Airway epithelial cell (primary cell): ENCODE data around the gene RAB24. TPM values are rescaled to one million over a fixed set of nuclear protein-coding genes. Genes with fewer than 3 reads are reported as not detected.

Experiments
- total RNA-seq: library from RNA; depleted of rRNA; stranded (reverse); fragments of >200 nt; gene quantifications from 2 replicates; pipeline ENCODE4 v1.2.3, GENCODE V29; 2015

The RAB24 gene
- total RNA-seq = 19.6 and 24.3 TPM in 2 replicates

DNA sequence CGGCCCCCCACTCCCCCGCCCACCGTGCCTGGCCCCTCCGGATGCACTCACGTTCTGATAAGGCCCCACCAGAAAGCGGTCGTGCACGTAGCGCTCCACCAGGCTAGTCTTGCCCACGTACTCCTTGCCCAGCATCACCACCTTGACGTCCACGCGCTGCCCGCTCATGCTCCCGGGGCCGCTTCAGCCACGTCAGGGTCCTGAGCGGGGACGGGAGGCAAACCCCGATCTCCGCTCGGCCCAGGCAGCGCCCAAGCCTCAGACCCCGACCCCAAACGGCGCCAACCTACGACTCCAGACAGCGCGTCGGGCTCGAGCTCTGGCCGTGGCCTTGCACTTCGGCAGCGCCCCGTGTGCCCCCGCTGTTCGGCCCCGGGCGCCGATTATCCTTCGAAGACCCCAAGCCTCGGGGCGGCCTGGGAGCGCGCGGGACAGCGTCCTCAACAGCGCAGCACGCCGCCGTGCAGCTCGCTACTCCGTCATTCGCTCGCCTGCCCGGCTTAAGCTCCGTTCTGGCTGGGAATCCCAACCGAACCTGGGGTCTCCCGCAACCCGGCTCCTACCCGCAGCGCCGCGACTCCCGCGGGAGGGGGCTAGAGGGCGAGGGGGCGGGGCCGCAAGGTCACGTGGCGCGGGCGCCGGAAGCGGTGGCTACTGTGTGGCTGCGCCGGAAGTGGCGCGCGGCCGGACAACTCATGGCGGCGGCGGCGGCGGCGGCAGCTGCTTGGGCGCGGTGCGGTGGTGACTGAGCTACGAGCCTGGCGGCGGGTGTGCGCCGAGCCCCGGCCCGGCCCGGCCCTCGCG is at the start of gene RAB24, which contains the start of gene PRELID1:
RAB24 (minus strand) TSS at position 599 of the 804 bp plus-strand sequence; CDS start at position 168, 431 bp downstream.
PRELID1 (plus strand) TSS at position 679 of the 804 bp plus-strand sequence. CDS start 187 bp downstream, outside the sequence.

DNA sequence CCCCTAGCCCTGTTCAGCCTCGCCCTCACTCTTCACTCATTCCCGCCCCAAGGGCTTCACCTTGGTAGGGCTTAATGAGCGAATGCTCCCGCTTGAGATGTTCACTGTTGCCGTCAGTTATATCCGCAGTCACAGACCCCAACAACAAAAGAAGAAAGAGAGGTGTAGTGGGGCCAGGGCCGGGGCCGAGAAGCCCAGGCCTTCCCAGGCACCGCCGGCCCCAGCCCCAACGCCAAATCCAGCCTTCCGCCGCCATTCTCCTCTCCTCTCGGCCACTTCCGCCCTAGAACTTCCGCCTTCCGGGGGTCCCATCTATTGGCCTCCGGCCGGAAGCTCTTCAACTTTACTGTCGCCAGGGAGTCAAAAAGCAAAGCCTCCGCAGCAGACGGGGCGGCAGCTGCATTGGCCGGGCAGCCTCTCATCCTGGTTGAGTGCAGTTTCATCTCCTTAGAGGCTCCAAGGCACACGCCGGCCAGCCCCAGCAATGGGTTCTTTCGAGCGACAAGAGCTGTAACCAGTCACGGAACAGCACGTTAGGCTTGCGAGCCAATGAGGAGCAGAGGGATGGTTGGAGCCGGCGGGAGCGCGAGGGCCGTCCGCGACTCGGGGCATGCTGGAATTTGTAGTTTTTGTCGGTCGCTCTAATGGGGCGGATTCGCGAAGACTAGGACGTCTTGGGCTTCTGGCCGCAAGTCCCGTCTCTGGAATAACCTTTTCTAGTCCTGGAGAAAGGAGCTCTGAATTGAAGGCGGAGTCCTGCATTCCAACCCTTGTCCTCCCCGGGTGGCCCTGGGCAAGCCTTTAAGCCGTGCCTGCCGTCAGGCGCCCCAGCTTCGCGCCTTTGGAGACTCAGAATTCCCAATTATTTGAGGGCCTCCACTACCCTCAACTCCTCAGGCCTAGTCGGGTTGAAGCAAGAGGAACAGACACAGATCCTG is 48.1 kb upstream of the RAB24 start, which contains the start of gene LMAN2:
LMAN2 (minus strand) TSS at position 277 of the 938 bp plus-strand sequence; CDS start at position 256, 21 bp downstream.

DNA sequence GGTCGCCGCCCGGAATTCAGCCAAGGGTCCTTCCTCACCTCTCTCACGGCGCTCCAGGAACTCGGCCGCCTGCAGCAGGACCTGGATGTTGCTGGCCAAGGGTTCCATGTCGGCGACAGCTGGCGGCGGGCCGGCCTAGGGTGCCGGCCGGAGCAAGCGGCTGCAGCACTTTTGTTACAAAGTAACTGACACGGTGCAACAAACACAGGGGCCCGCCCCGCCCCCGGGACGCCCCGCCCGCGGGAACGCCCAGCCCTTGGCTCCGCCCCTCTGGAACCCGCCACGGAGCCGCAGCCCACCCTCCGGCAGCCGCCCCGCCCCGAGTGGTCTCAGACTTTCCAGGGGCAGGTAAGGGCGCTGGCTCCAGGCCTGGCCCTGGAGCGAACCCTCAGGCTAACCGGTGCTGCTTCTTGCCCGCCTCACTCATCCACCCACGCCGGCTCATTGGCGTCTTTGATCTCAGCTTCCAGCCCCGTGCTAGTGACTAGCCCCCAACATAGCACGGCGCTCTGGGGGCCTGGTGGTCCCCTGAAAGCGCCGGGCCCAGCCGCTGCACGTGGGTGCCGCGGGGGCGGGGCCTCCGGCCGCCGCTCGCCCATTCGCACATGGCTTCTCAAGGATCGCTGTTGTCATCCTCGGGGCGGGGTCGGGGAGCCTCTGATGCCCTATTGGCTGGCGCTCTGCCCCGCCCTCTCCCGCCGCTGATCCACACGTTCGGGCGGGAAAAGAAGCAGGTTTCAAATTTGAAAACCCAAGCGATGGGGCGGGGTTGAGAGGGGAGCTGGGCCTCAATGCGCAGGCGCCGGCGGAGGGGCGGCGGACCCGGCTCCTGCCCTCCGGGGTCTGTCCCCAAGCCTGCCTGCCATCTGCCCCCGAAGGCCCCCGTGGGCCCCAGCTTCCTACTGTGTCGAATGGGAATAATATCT is 8.5 kb upstream of the RAB24 start, which contains the start of gene MXD3:
MXD3 (minus strand) TSS at position 176 of the 926 bp plus-strand sequence; CDS start at position 108, 68 bp downstream.

Other genes with a start within 250 kb of the RAB24 start
- 1.3 and 2.1 TPM in 2 replicates for gene FGFR4, start 216.8 kb downstream of the RAB24 start, total RNA-seq
- 22.3 and 24.3 TPM in 2 replicates for gene NSD1, start 169.9 kb downstream of the RAB24 start, total RNA-seq
- gene PRELID1, start 80 bp upstream of the RAB24 start, total RNA-seq = 165 and 185 TPM in 2 replicates
- gene MXD3, start 8.2 kb upstream of the RAB24 start, total RNA-seq = 5.8 and 10.9 TPM in 2 replicates
- gene LMAN2, start 47.9 kb upstream of the RAB24 start, total RNA-seq = 280 and 321 TPM in 2 replicates
- gene RGS14, start 54.2 kb upstream of the RAB24 start, total RNA-seq = 23.4 and 31.0 TPM in 2 replicates
- gene SLC34A1, start 80.7 kb upstream of the RAB24 start, total RNA-seq = not detected in 2 replicates
- not detected in 2 replicates for gene PFN3, start 96.9 kb upstream of the RAB24 start, total RNA-seq
- gene F12, start 105.8 kb upstream of the RAB24 start, total RNA-seq = 14.4 and 19.6 TPM in 2 replicates
- 44.1 and 50.4 TPM in 2 replicates for gene GRK6, start 123.0 kb upstream of the RAB24 start, total RNA-seq
- gene PRR7, start 143.1 kb upstream of the RAB24 start, total RNA-seq = 21.9 and 29.7 TPM in 2 replicates
- gene DBN1, start 169.9 kb upstream of the RAB24 start, total RNA-seq = 126 and 146 TPM in 2 replicates
- 108 and 136 TPM in 2 replicates for gene PDLIM7, start 193.9 kb upstream of the RAB24 start, total RNA-seq
- gene DOK3, start 206.1 kb upstream of the RAB24 start, total RNA-seq = 0.99 and 1.9 TPM in 2 replicates
- gene DDX41, start 213.2 kb upstream of the RAB24 start, total RNA-seq = 136 and 138 TPM in 2 replicates